Activated CD8-positive, alpha-beta memory T cell treated with anti-CD3 and anti-CD28 coated beads, Interleukin-2, amount 50 U/mL, for 48 hours (primary cell): ENCODE results near the gene ARID1A.

Experiments
- DNase-seq: peaks from one replicate; pipeline ENCODE4 v3.0.0-alpha.2; 2020

ARID1A gene

GRCh38 chr1:26829184-26829911 is 133.5 kb downstream of the ARID1A start:
- no peak for DNase-seq

GRCh38 chr1:26831059-26831458 is 135.2 kb downstream of the ARID1A start:
- DNase-seq, result no peak
